Mesendoderm (in vitro differentiated cells): Measurements from ENCODE around the gene CHD9.
"Not testable (repeated sequence)": the region's sequence is repeated elsewhere in the genome, so short reads cannot be mapped to it uniquely, and the experiment has no call there.

Source experiments
- DNase-seq: peaks from one replicate; pipeline ENCODE4 v3.0.0; 2013
- H2AK5ac ChIP-seq: 2 replicates; pipeline ENCODE4 v1.6.1; 2013; ENCODE audit warnings: low read length, inconsistent platforms
- H2BK120ac ChIP-seq: 2 replicates; pipeline ENCODE4 v1.6.1; 2013; ENCODE audit warnings: low read depth, mild to moderate bottlenecking, low read length, moderate library complexity, mixed read lengths
- H2BK15ac ChIP-seq: replicated peaks from 2 replicates; pipeline ENCODE4 v1.6.1; 2013; ENCODE audit warnings: low read depth, mild to moderate bottlenecking, moderate library complexity
- H2BK5ac ChIP-seq: 2 replicates; pipeline ENCODE4 v1.6.1; 2013; ENCODE audit warnings: low read length, inconsistent platforms
- H3K18ac ChIP-seq: 2 replicates; pipeline ENCODE4 v1.6.1; 2013; ENCODE audit warnings: mild to moderate bottlenecking, low read length, mixed read lengths
- H3K23ac ChIP-seq: one replicate; pipeline ENCODE4 v1.6.1; 2013; ENCODE audit warnings: low read length
- H3K27ac ChIP-seq: 2 replicates; pipeline ENCODE4 v1.5.1; 2013; ENCODE audit warnings: low read depth, mild to moderate bottlenecking, inconsistent platforms, low read length, moderate library complexity
- H3K27me3 ChIP-seq: 2 replicates; pipeline ENCODE4 v1.6.1; 2013; ENCODE audit warnings: low read length, control low read depth, mild to moderate bottlenecking, inconsistent platforms; ENCODE audit not compliant: insufficient read depth, poor library complexity
- H3K36me3 ChIP-seq: 2 replicates; pipeline ENCODE4 v1.6.1; 2013; ENCODE audit warnings: low read length, inconsistent platforms; ENCODE audit not compliant: control insufficient read depth, insufficient read depth
- H3K4ac ChIP-seq: one replicate; pipeline ENCODE4 v1.6.1; 2013; ENCODE audit warnings: low read depth, mild to moderate bottlenecking, low read length, moderate library complexity
- H3K4me1 ChIP-seq: 2 replicates; pipeline ENCODE4 v1.6.1; 2013; ENCODE audit warnings: low read depth, low read length, inconsistent platforms; ENCODE audit not compliant: control insufficient read depth
- H3K4me2 ChIP-seq: 2 replicates; pipeline ENCODE4 v1.6.1; 2013; ENCODE audit warnings: low read length
- H3K4me3 ChIP-seq: 2 replicates; pipeline ENCODE4 v1.5.1; 2013; ENCODE audit warnings: mild to moderate bottlenecking, low read length
- H3K56ac ChIP-seq: one replicate; pipeline ENCODE4 v1.6.1; 2013; ENCODE audit warnings: low read length
- H3K79me1 ChIP-seq: 2 replicates; pipeline ENCODE4 v1.6.1; 2013; ENCODE audit warnings: low read length, inconsistent platforms
- H3K79me2 ChIP-seq: 2 replicates; pipeline ENCODE4 v1.6.1; 2013; ENCODE audit warnings: mild to moderate bottlenecking, low read length; ENCODE audit not compliant: control insufficient read depth, insufficient read depth
- H3K9ac ChIP-seq: 2 replicates; pipeline ENCODE4 v1.6.1; 2013; ENCODE audit warnings: low read length, inconsistent platforms
- H4K5ac ChIP-seq: one replicate; pipeline ENCODE4 v1.6.1; 2013; ENCODE audit warnings: low read length
- H4K8ac ChIP-seq: one replicate; pipeline ENCODE4 v1.6.1; 2013; ENCODE audit warnings: low read depth, mild to moderate bottlenecking, control low read depth, low read length, moderate library complexity
- WGBS: extraction: QIAGEN DNeasy Blood & Tissue Kit; methylation state at CpG from one replicate; pipeline ENCODE4 v1.1.7; 2013; ENCODE audit warnings: low lambda C conversion rate, missing lambda C conversion rate; ENCODE audit not compliant: insufficient coverage; ENCODE audit errors: extremely low coverage; 5-methylcytosine and 5-hydroxymethylcytosine counted together

Gene CHD9

GRCh38 chr16:53257001-53257400 lies 202.2 kb downstream of the CHD9 start:
- no peak overlapping the region for H3K56ac ChIP-seq
- no peak overlapping the region for H3K27ac ChIP-seq
- no peak overlapping the region for H3K9ac ChIP-seq
- no peak overlapping the region for H2BK15ac ChIP-seq
- H3K4me3 ChIP-seq = no peak overlapping the region
- no peak overlapping the region for H3K4me2 ChIP-seq
- H3K4me1 ChIP-seq = no peaks in the 10 kb centered on the region
- H3K79me2 ChIP-seq = no peaks in the 10 kb centered on the region
- H4K8ac ChIP-seq = no peak overlapping the region
- no peaks in the 10 kb centered on the region for H3K79me1 ChIP-seq
- DNase-seq = peak; percentile 55
- H3K18ac ChIP-seq = no peak overlapping the region
- H4K5ac ChIP-seq = no peak overlapping the region
- H2BK5ac ChIP-seq = no peak overlapping the region
- no peak overlapping the region for H3K23ac ChIP-seq
- no peak overlapping the region for H3K4ac ChIP-seq
- H2BK120ac ChIP-seq = no peak overlapping the region
- no peaks in the 10 kb centered on the region for H3K36me3 ChIP-seq
- H2AK5ac ChIP-seq = no peak overlapping the region
- no peaks in the 10 kb centered on the region for H3K27me3 ChIP-seq
- WGBS = no CpG with 5 or more reads among the region's 2 CpGs

GRCh38 chr16:53258809-53259208 lies 204.0 kb downstream of the CHD9 start:
- H3K4me3 ChIP-seq = no peak overlapping the region
- H3K9ac ChIP-seq = no peak overlapping the region
- H3K4ac ChIP-seq = no peak overlapping the region
- H3K79me2 ChIP-seq = no peaks in the 10 kb centered on the region
- H2BK120ac ChIP-seq = no peak overlapping the region
- H3K4me1 ChIP-seq = no peaks in the 10 kb centered on the region
- no peak overlapping the region for H3K27ac ChIP-seq
- H2BK5ac ChIP-seq = no peak overlapping the region
- H2BK15ac ChIP-seq = no peak overlapping the region
- no peak overlapping the region for H3K23ac ChIP-seq
- H4K8ac ChIP-seq = no peak overlapping the region
- no peaks in the 10 kb centered on the region for H3K36me3 ChIP-seq
- no peak overlapping the region for H2AK5ac ChIP-seq
- H3K27me3 ChIP-seq = no peaks in the 10 kb centered on the region
- no peak overlapping the region for H4K5ac ChIP-seq
- WGBS = no CpG with 5 or more reads among the region's 3 CpGs
- no peaks in the 10 kb centered on the region for H3K79me1 ChIP-seq
- H3K18ac ChIP-seq = no peak overlapping the region
- DNase-seq = no peak
- H3K56ac ChIP-seq = no peak overlapping the region
- no peak overlapping the region for H3K4me2 ChIP-seq

GRCh38 chr16:53261276-53261675 lies 206.5 kb downstream of the CHD9 start:
- Histone ChIP-seq H3K4ac (no peak overlapping the region), H3K36me3 (no peaks in the 10 kb centered on the region), H3K79me1 (no peaks in the 10 kb centered on the region), H3K79me2 (no peaks in the 10 kb centered on the region), H2BK5ac (no peak overlapping the region), H3K27me3 (no peaks in the 10 kb centered on the region), H2AK5ac (no peak overlapping the region), H3K27ac (no peak overlapping the region), H3K4me2 (no peak overlapping the region), H3K4me1 (no peaks in the 10 kb centered on the region), H3K23ac (no peak overlapping the region), H3K4me3 (no peak overlapping the region), H3K18ac (no peak overlapping the region), H4K8ac (no peak overlapping the region), H3K9ac (no peak overlapping the region), H3K56ac (no peak overlapping the region), H2BK120ac (no peak overlapping the region), H4K5ac (no peak overlapping the region), H2BK15ac (no peak overlapping the region)
- DNase-seq = no peak
- WGBS = no CpG with 5 or more reads among the region's 2 CpGs

GRCh38 chr16:53262645-53263044 lies 207.9 kb downstream of the CHD9 start:
- Histone ChIP-seq H3K4me2 (no peak overlapping the region), H2AK5ac (no peak overlapping the region), H3K79me1 (no peaks in the 10 kb centered on the region), H3K27me3 (no peaks in the 10 kb centered on the region), H3K23ac (no peak overlapping the region), H3K79me2 (no peaks in the 10 kb centered on the region), H3K18ac (no peak overlapping the region), H3K4ac (no peak overlapping the region), H3K4me3 (no peak overlapping the region), H3K27ac (no peak overlapping the region), H2BK5ac (no peak overlapping the region), H2BK15ac (no peak overlapping the region), H2BK120ac (no peak overlapping the region), H3K4me1 (no peaks in the 10 kb centered on the region), H3K9ac (no peak overlapping the region), H3K36me3 (no peaks in the 10 kb centered on the region), H4K8ac (no peak overlapping the region), H3K56ac (no peak overlapping the region), H4K5ac (no peak overlapping the region)
- DNase-seq = no peak
- no CpG with 5 or more reads among the region's 2 CpGs for WGBS

GRCh38 chr16:53266156-53266555 lies 211.4 kb downstream of the CHD9 start:
- Histone ChIP-seq H2BK5ac (no peak overlapping the region), H2BK15ac (no peak overlapping the region), H3K27me3 (no peaks in the 10 kb centered on the region), H4K8ac (no peak overlapping the region), H3K4me3 (no peak overlapping the region), H3K18ac (no peak overlapping the region), H2AK5ac (no peak overlapping the region), H3K23ac (no peak overlapping the region), H2BK120ac (no peak overlapping the region), H3K56ac (no peak overlapping the region), H3K4ac (no peak overlapping the region), H3K79me2 (no peaks in the 10 kb centered on the region), H4K5ac (no peak overlapping the region), H3K9ac (no peak overlapping the region), H3K79me1 (no peaks in the 10 kb centered on the region), H3K27ac (no peak overlapping the region), H3K4me1 (no peaks in the 10 kb centered on the region), H3K36me3 (no peaks in the 10 kb centered on the region), H3K4me2 (no peak overlapping the region)
- DNase-seq = no peak

GRCh38 chr16:53278498-53278897 lies 223.7 kb downstream of the CHD9 start:
- not testable (repeated sequence) for H2BK120ac ChIP-seq, H3K79me1 ChIP-seq

More at GRCh38 chr16:53278498-53278897, 223.7 kb downstream of the CHD9 start:
- H3K4me1 ChIP-seq, H4K8ac ChIP-seq, H2BK5ac ChIP-seq, H3K23ac ChIP-seq, H3K56ac ChIP-seq, H3K18ac ChIP-seq, H4K5ac ChIP-seq, H3K36me3 ChIP-seq, H2BK15ac ChIP-seq, H3K4ac ChIP-seq, H3K27me3 ChIP-seq, H3K4me2 ChIP-seq, H3K4me3 ChIP-seq, H3K79me2 ChIP-seq, H2AK5ac ChIP-seq, H3K9ac ChIP-seq, H3K27ac ChIP-seq, DNase-seq: not testable (repeated sequence)
- no CpG with 5 or more reads among the region's 2 CpGs for WGBS
